HG03103 (cell line): ENCODE measurements around the gene SYNDIG1.

Source experiments
- ATAC-seq: cut with Tn5 transposase; IDR thresholded peaks from one replicate; pipeline ENCODE4 v1.9.1; 2021; ENCODE audit warnings: low read depth; ENCODE audit not compliant: unreplicated experiment

The SYNDIG1 gene

GRCh38 chr20:24667689-24668383 lies 198.4 kb downstream of the SYNDIG1 start:
- ATAC-seq = no peak

- no peak for ATAC-seq
These were observed 198.9 kb downstream of the SYNDIG1 start for GRCh38 chr20:24668384-24668702.

- no peak for ATAC-seq
These were observed 199.4 kb downstream of the SYNDIG1 start for GRCh38 chr20:24668791-24669190.

- ATAC-seq = no peak
These were observed 200.3 kb downstream of the SYNDIG1 start for GRCh38 chr20:24669701-24670100.

GRCh38 chr20:24670341-24670872 lies 201.0 kb downstream of the SYNDIG1 start:
- ATAC-seq = no peak

GRCh38 chr20:24670981-24671380 lies 201.6 kb downstream of the SYNDIG1 start:
- no peak for ATAC-seq

- ATAC-seq = no peak
These were observed 202.9 kb downstream of the SYNDIG1 start for GRCh38 chr20:24672181-24672880.

- no peak for ATAC-seq
These were observed 203.7 kb downstream of the SYNDIG1 start for GRCh38 chr20:24672886-24673677.

GRCh38 chr20:24673678-24674570 lies 204.5 kb downstream of the SYNDIG1 start:
- ATAC-seq = no peak

- no peak for ATAC-seq
These were observed 205.6 kb downstream of the SYNDIG1 start for GRCh38 chr20:24674921-24675605.

GRCh38 chr20:24675651-24676352 lies 206.4 kb downstream of the SYNDIG1 start:
- no peak for ATAC-seq

- ATAC-seq = no peak
These were observed 207.0 kb downstream of the SYNDIG1 start for GRCh38 chr20:24676353-24676977.

GRCh38 chr20:24676978-24677370 lies 207.5 kb downstream of the SYNDIG1 start:
- no peak for ATAC-seq

GRCh38 chr20:24677626-24678315 lies 208.3 kb downstream of the SYNDIG1 start:
- ATAC-seq = no peak

GRCh38 chr20:24678351-24679106 lies 209.1 kb downstream of the SYNDIG1 start:
- no peak for ATAC-seq

- no peak for ATAC-seq
These were observed 210.1 kb downstream of the SYNDIG1 start for GRCh38 chr20:24679448-24680047.
